Lower leg skin (tissue), 3 donors: ENCODE results near the gene STAT3.

Source experiments
- CTCF ChIP-seq, 3 donors: fragments of 450-650 bp; IDR thresholded peaks; one replicate each; pipeline ENCODE4 v1.5.1; 2016; ENCODE audit warnings: antibody characterized with exemption in 3 of 3, mild to moderate bottlenecking in 3 of 3, moderate library complexity in 2 of 3
- POLR2A ChIP-seq, 2 donors: fragments of 450-650 bp; IDR thresholded peaks; one replicate each; pipeline ENCODE4 v1.6.1; 2016 to 2017; ENCODE audit warnings: antibody characterized with exemption in 2 of 2, mild to moderate bottlenecking in 1 of 2, moderate library complexity in 1 of 2

- TF ChIP-seq CTCF (IDR thresholded peaks at IDR 0.05) (no peak), POLR2A (IDR thresholded peaks at IDR 0.05) (no peak)
These were observed 25.8 kb downstream of the STAT3 start for GRCh38 chr17:42362245-42362961.
